Measurements from ENCODE around the gene SDC1.

The SDC1 gene

DNA sequence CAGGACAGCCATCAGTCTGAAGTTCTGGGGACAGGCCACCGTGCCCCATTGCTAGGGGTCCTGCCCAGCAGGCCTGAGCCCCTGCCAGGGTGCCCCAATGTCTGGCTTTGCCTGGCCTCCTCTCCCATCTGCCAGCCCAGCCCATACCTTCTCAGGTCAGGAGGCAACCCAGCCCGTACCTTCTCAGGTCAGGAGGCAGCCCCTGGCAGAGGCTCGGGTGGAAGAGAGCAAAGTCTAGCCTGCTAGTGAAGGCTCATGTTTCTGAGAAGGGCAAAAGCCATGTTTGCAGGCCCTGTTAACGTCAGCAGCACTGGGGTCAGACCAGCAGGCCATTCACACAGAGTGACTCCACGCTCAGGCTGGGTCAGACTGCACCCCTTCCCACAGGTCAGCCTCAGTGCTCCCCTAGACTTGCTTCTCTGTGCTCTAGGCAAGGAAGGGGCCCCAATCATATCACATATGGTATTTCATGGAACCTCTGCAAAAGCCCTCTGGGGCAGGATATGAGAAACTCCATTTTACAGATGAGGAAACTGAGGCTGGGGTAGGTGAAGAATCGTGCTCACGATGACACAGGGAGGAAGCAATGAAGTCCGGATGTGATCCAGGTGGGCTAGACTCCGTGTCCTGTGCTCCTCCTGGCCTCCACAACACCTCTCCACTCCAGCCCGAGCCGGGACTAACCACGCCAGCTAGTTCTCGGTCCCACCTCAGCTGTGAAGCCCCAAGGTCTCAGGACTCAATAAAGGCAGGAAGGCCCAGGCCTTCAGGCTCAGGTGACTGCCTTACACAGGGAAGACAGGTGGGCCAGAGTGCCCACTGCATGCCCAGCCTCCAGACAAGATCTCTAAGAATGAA lies 9.5 kb downstream of the SDC1 start:
- in situ Hi-C loops (cut with MboI; ENCODE audit: low sequenced_read_pairs) = no loop called here

DNA sequence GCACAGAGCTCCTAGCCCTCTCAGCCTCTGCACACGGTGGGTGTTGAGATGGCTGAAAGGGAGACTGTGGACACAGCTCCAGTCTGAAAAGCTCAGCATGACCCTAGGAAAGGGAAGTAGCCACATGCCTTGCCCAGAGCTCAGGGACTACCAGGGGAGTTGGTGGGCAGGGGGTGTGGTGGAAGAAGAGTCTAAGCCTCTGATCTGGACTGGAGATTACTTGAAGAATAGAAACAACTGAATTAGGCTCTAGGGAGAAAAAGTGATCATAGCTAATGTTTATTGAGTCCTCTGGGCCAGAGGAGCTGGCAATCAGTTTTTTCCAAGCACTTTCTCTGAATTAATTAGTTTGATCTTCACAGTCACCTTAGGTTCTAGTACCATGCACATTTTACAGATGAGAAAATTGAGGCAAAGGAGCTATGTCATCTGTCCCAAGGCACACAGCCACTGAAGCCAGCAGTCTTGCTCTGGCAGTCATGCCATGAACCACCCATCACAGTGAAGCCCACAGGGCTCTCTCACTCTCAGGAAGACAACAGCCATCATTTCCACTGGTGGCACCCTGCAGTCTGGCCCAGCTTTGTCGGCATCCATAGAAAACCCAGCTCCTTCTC lies 10.3 kb downstream of the SDC1 start:
- in situ Hi-C loops (cut with MboI; ENCODE audit: low sequenced_read_pairs) = no loop called here

- in situ Hi-C loops (cut with MboI; ENCODE audit: low sequenced_read_pairs) = no loop called here
Observed at GRCh38 chr2:20213651-20214565, 11.0 kb downstream of the SDC1 start.

- in situ Hi-C loops (cut with MboI; ENCODE audit: low sequenced_read_pairs) = no loop called here
Observed at GRCh38 chr2:20212871-20213503, 11.9 kb downstream of the SDC1 start.

DNA sequence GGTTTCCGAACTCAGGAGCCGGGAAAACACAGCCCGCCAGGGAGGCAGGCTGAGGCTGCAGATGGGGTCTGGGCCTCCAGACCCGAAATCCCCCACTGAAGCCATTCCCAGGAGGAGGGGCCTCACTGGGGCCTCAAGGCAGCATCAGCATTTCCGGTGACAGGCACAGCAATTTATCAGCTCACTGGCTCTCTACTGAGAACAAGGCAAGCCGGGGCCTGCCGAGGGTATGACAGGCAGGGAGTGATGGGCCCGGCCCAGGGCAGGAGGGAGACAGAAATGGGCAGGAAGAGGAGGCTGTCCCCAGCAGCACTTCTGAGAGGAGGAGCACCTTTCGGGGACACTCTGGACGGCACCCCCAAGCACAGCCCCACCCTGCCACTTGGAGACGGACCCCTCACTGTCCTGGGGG lies 12.5 kb downstream of the SDC1 start:
- in situ Hi-C loops (cut with MboI; ENCODE audit: low sequenced_read_pairs) = no loop called here

DNA sequence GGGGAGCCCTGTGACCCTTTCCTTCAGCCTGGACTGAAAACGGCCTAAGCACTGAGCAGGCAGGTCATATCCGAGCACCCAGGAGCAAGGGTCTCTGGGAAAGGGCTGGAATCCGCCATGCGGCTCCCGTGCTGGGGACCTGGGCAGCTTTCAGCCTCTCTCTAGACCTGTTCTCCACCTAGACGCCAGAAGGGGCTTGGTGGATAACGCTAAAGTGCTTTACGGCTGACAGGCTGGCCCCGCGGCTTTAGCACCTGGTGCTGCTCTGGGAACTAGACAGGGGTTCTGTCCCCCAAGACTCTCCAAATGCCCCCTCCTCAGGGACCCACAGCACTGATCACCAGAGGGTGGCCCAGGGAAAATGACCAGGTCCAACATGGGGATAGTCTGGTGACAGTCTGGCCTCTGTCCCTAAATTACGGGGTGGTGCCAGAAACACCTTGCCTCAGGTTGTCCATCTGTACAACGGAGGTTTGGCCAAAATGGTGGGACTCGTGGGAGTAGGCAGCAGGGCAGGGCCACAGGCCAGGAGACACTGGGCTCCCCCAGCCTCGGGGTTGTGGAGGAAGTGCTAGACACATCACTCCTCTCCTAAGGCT lies 13.0 kb downstream of the SDC1 start:
- in situ Hi-C loops (cut with MboI; ENCODE audit: low sequenced_read_pairs) = no loop called here

DNA sequence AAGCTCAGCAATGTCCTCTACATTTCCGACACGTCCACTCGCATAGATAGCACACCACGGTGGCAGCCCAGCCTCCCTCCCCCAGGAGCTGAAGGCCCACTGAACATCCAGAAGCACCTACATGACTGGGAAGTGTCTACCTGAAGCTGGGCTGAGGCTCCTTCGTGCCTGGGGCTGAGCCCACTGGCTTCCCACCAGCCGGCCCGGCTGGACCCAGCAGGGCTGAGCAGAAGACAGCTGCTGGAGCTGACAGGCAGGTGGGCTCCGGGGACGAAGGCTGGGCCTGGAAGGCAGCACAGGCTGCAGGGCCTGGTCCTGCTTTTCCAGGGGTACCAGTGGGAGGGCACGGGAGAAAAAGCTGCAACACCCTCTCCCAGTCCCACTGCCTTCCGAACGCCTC lies 13.5 kb downstream of the SDC1 start:
- in situ Hi-C loops (cut with MboI; ENCODE audit: low sequenced_read_pairs) = no loop called here

GRCh38 chr2:20210462-20210861 lies 14.5 kb downstream of the SDC1 start:
- in situ Hi-C loops (cut with MboI; ENCODE audit: low sequenced_read_pairs) = no loop called here

GRCh38 chr2:20209373-20210109 lies 15.4 kb downstream of the SDC1 start:
- in situ Hi-C loops (cut with MboI; ENCODE audit: low sequenced_read_pairs) = no loop called here

- in situ Hi-C loops (cut with MboI; ENCODE audit: low sequenced_read_pairs) = no loop called here
Observed at GRCh38 chr2:20208476-20208859, 16.5 kb downstream of the SDC1 start.

DNA sequence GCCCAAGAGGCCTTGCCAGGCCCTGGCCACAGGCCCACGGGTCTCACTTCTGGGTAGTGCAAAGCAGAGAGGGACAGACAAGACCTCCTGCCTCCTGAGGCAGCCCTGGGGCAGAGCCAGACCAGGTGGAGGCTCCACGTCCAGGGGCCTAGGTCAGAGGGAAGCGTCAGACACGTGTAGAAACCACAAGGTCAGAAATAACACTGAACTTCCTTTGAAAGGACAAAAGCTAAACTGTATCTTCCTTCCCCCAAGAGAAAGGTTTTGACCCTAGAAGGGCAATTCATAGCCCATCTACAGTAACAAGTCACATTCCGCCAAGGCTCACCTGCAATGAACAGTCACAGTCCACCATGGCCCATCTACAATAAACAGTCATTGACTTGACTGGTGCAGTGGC lies 17.9 kb downstream of the SDC1 start:
- in situ Hi-C loops (cut with MboI; ENCODE audit: low sequenced_read_pairs) = no loop called here

DNA sequence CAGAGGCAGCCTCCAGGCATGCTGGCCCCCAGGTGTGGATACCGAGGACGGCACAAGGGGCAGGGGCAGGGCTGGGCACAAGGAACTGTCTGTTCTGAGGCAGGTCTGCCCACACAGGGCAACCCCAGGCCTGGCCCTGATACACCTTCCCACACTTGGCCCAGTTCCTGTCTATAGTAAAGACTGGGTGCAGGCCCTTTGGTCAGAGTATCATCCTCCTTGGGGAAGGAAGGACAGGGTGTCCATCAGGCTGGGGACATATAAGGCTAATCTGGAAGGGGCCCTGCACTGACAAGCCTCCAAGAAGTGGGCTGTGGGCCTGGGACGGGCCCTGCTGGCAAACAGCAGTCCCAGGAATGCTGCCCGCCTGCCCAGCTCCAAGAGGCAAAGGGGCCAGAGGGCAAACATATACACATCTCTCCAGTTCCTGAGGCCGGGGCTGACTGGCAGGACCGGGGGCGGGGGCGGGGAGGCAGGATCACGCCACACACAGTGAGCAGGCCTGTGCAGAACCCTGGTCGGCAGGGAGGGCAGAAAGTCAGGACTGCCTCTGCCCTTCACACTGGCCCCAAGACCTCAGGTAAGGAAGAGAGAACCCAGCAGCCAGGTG lies 18.9 kb downstream of the SDC1 start:
- in situ Hi-C loops (cut with MboI; ENCODE audit: low sequenced_read_pairs) = no loop called here

DNA sequence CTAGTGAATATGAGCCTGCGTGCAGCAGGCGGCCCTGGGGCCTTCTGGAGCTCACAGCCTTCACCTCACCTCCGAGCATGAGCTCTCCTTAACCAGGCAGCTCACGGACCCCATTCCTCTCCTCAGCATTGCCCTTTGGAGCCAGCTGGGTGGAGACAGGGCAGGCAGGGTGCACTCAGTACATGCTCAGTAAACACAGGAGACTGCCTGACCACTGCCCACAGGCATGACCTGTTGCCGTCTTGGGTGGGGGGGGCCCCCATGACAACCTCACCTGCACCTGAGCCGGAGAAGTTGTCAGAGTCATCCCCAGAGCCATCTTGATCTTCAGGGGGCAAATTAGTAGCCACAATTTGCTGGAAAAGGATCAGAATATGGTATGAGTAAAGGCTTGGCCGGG lies 19.9 kb downstream of the SDC1 start:
- in situ Hi-C loops (cut with MboI; ENCODE audit: low sequenced_read_pairs) = no loop called here

GRCh38 chr2:20203521-20204225 lies 21.3 kb downstream of the SDC1 start:
- in situ Hi-C loops (cut with MboI; ENCODE audit: low sequenced_read_pairs) = no loop called here

GRCh38 chr2:20203072-20203471 lies 21.9 kb downstream of the SDC1 start:
- in situ Hi-C loops (cut with MboI; ENCODE audit: low sequenced_read_pairs) = no loop called here

DNA sequence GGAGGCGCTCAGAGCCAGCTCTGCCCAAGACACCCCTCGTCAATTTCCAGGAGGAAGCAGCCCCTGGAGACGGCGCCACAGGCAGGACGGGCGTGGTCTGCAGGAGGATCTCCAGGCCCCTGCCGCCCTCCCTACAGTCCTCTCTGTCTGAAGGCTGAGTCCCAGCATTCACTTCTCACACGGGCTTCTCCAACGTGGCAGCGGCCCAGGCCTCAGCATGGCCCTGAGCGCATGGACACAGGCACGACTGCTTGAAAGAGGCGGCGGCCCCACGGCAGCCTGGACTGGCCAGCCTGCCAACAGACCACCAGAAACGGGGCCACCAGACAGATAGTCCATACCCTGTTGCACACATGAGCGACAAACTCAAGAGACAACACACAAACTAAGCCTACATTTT lies 23.3 kb downstream of the SDC1 start:
- in situ Hi-C loops (cut with MboI; ENCODE audit: low sequenced_read_pairs) = no loop called here

DNA sequence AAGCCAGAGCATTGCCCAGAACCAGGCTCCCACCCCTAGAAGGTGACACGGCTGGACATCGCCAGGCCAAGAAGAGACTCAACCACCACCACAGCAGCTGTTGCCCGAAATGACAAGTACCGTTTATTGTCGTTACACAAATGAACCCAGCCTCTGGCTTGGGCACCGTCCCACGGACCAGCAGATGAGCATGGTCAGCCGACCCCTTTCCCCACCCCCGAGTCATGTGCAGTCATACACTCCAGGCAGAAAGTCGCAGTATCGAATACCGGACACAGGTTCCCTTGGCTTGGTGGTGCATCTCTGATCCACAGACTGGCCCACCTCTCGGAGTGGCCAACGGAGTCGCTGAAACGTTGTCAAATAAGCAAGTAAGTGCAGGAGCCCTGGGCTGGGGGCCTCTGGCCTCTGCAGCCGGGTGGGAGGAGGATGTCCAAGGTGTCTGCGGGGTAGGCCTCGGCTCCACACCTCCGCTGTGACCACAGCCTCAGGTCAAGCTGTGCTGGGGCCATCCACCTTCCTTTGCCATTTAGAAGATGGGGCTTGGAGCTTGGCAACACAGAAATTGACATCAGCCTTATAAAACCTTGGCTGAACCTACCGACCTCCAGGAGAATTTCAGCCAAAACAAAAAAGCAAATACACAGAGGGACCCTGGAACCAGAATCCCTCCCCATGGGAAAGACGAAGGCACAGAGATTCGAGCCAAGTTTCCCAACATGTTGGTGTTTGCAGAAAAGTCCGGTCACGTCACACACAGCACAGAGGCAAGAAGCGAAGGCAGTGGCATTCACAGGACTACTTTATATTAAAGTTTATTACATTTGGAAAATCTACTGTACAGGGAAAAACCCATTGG lies 24.0 kb downstream of the SDC1 start:
- in situ Hi-C loops (cut with MboI; ENCODE audit: low sequenced_read_pairs) = no loop called here

DNA sequence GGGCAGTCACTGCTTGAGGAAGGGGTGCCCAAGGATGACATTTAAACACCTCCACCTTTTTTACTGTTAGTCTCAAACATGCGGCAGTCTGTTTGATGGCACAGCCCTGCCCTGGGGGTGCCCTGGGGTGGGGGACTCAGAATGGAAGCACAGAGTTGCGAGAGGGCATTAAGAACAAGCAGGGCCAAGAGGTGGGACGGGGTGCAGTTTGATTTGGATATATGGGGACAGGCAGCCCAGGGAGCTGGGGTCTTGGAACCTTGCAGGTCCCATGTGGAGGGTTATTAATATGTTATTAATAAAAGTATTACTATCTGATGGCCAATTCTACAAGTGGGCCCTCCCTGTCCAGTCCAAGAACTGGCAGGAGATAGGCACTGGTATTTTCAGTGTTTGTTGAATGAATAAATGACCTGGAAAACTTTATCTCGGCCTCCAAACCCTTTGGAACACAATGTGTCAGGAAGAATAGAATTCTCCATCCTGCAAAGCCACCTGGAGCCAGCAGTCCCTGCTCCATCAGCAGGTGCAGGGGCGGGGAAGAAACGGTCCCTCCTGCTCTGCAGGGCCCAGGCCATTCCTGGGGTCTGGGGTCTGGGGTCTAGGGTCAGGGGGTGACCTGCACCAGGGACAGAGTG lies 25.2 kb downstream of the SDC1 start:
- in situ Hi-C loops (cut with MboI; ENCODE audit: low sequenced_read_pairs) = no loop called here

Measured in HL-60/S4 treated with phorbol 12-myristate 13-acetate at 8.2 ng/mL for 4 days and 3 days (cell line).